HG03565 (cell line): ENCODE measurements around the gene GNAQ.

ENCODE experiments used
- ATAC-seq: cut with Tn5 transposase; IDR thresholded peaks from one replicate; pipeline ENCODE4 v1.9.1; 2021; ENCODE audit warnings: mild to moderate bottlenecking, moderate library complexity; ENCODE audit not compliant: unreplicated experiment

Gene GNAQ

DNA sequence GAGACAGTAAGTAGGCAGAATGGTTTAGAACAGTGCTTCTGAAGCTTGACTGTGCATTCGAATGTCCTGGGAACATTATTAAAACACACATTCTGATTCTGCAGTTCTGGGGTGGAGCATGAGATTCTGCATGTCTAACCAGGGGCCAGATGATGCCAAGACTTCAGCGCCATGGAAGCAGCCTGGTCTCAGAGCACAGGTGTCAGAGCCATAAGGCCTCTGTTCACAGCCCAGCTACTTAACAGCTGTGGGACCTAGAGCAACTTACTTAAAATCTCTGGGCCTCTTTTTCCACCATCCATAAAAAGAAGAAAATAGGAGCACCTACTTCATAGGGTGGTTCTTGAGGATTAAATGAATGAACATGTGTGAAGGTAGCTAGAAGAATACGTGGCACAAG lies 84.0 kb downstream of the GNAQ start:
- ATAC-seq: no peak

DNA sequence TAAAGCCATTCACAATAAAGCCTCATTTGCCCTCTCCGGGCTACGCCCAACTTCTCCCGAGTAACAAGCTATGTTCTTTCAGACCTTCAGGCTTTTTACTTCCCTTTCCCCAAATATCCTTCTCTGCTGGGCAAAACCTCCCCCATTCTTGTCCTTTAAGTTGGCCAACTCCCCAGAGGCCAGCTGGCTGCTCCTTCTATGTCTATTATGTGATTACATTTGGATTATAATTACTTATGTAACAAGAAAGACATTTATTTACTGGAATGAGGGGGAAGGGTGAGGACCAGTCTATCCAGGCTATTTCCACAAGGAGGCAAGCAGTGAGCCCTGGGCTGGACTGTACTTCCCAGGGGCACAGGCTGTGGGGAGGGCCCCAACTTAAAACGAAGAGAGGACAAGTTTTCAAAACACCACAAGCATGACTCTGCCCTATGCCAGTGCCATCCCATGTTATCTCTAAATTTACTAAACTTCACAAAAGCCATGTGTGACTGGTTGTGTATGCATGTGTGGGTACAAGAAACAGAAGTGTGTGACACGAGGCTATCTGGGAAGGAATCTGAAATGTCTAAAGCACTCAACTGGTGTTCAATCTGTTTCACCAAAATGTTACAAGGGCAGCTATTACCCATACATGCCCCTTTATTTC lies 84.5 kb downstream of the GNAQ start:
- ATAC-seq: no peak

GRCh38 chr9:77946296-77946695 lies 85.3 kb downstream of the GNAQ start:
- ATAC-seq: no peak

- ATAC-seq: no peak
Observed at GRCh38 chr9:77945798-77946197, 85.8 kb downstream of the GNAQ start.

DNA sequence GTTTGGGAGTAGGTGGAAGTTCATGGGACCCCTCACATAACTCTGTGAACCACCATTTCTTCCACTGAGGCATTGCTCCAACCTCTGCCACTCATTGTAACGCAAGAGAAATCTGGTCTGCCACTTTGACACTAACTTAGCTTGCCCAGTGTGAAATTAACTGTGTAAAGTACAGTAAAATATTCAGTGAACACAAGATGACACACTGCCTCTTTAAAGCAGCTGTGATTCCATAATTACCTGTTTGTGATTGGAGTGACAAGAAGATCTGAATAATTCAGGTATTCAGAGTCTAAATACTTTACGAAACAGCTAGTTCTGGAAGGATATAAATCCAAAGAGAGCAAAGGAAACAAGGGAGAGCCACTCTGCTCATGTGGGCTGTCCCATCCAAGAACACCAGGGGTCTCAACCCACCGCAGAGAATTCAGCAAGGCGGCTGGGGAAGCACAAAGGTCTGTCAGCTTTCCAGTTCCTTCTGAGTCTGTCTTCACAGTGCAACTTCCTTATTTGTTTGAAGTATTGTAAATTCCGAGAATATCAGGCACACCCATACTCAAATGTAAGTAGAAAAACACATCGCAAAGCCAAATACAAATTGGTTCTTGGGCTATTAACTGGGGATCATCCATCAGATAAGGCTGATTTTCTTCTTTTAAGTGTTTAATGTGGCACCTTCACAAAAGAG lies 86.9 kb downstream of the GNAQ start:
- no peak for ATAC-seq

DNA sequence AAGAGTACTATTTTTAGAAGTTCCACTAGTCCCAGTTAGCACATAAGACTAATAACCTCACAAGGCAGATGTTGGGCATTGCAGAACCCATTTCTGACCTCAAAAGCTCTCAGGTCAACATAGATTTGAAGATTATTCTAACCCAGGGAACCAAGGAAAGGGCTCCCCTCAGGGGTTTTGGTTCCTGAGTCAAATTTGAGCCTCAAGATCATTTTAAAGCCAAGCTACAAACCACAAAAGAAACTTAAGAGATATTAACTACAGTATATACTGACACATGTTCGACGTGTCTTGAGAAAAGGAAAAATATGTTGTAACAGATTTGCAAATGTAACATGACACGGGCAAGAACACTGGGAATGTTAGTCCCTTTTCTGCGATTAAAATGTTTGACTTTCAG lies 88.6 kb downstream of the GNAQ start:
- ATAC-seq: no peak

GRCh38 chr9:77939149-77939668 lies 92.4 kb downstream of the GNAQ start:
- ATAC-seq: no peak

DNA sequence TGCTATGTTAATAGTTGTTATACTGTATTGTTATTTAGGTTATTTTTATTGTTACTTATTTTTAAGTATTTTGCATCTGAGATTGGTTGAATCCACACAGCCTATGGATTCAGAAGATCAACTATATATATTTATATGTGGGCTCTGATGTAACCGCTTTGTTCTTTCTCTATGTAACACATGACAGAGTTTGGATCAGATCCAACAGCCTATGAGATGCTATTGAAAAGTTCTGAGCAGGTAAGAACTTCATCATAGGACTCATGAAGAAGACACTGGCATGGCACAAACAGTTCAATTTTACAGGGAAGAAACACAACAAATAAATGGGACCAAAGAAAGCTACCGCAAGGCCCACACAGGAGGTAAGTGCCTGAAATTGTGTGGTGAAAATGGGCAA lies 93.4 kb downstream of the GNAQ start:
- ATAC-seq: no peak

- no peak for ATAC-seq
Observed at GRCh38 chr9:77935974-77936373, 95.6 kb downstream of the GNAQ start.

DNA sequence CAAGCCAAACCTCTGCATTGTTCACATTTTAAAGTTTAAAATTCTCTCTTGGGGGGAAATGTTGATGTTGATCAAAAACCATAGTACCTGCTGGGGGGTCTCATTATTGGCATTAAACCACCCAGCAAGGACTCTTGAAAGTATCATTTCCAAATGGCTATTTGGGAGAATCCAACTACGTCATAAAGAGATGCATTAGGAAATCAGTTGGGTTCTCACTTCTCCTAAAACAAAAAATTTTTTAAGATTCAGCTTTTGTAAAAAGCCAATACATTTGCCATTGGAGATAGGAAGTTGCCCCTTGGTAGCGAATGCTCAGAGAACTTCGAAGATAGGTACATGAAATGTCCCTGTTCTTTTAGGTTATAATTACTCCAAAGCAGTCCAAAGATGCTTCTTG lies 96.4 kb downstream of the GNAQ start:
- ATAC-seq: no peak

GRCh38 chr9:77933976-77934375 lies 97.6 kb downstream of the GNAQ start:
- ATAC-seq: no peak

DNA sequence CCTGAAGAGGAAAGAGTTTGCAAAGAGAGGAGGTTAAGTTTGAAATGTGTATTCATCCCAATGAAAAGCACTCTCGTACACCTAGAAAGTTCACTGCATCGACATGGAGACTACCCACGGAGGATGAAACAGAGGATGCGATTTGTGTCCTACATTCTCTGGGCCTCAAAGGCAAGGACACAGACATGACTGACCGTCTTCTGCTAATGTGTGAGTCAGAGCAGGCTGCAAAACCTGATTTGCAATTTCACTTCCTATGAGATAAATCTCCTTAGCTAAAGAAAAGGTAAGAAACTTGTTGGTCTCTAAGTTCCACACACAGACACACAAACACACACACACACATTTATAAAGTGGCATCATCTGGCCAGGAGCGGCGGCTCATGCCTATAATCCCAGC lies 98.6 kb downstream of the GNAQ start:
- no peak for ATAC-seq

- ATAC-seq: no peak
Observed at GRCh38 chr9:77929942-77930341, 101.7 kb downstream of the GNAQ start.

DNA sequence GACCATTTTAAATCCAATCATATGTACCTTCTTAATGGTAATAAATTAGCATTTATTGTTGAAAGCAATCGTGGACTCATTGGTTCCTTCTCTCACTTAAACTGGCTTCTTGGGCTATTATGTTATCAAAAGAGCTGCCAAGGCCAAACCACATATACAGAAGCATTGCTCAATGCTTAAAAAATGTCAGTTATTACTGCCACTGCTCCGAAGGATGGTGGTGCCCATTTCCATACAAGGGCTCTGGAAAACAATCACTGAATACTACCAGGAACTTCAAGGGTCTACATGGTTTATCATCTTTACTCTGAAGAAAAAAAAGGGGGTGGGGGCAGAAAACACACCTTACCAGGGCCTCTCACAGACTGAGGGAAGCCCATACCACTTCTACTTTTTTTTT lies 104.3 kb downstream of the GNAQ start:
- ATAC-seq: no peak

DNA sequence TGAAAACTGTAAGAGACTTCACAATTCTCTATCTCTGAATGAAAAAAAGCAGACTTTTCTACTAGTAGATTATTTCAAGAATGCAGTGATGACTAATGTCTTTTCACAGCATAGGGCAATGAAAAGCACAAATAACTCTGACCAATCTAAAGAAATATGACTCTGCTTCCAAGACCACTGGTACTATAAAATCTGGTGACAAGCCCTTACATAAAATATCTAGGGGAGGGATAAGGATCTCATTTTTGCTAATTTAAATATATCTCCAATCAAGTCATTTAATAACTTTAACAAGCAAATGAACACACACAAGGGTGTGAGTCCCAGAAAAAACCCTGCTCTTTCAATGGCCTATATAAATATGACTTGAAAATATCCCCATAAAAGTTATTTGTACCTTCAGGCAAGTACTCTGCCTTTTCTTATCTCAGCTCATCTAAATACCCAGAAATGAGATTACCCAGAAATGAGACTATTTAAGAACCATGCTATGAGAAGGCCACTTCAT lies 105.2 kb downstream of the GNAQ start:
- ATAC-seq: no peak

DNA sequence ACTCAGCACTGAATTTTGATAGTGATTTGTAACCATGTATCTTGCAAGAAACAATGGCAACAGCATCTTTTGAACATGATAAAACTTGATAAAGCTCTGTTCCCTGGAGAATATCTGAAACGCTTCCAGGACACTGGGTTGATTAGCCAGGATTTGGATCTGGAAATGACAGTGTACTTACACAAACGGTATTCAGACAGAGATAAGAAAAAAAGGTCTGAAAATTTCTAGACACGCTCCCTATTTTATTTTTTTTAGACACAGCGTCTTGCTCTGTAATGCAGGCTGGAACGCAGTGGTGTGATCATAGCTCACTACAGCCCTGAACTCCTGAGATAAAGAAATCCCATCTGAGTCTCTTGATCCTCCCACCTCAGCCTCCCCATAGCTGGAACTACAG lies 109.0 kb downstream of the GNAQ start:
- ATAC-seq: no peak

GRCh38 chr9:77917800-77918199 lies 113.8 kb downstream of the GNAQ start:
- no peak for ATAC-seq

DNA sequence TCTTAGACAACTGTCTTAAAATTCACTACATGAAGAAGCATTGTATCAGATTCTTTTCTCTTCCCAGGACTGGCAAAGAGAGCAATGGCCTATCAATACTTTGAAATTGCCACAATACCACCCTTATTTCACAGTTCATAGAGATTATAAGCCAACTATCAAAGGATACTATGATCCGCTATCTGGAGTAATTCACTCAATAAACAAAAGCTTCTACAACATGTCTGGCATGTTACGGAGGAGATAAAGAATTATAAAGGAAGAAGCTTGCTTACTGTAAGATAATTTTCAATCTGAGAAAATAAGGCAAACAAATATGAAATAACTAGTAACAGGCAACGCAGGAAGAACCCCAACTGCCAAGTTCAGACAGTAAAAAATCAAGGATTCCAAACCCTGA lies 114.8 kb downstream of the GNAQ start:
- no peak for ATAC-seq

GRCh38 chr9:77916410-77916819 lies 115.2 kb downstream of the GNAQ start:
- no peak for ATAC-seq

GRCh38 chr9:77915744-77916143 lies 115.9 kb downstream of the GNAQ start:
- ATAC-seq: no peak

DNA sequence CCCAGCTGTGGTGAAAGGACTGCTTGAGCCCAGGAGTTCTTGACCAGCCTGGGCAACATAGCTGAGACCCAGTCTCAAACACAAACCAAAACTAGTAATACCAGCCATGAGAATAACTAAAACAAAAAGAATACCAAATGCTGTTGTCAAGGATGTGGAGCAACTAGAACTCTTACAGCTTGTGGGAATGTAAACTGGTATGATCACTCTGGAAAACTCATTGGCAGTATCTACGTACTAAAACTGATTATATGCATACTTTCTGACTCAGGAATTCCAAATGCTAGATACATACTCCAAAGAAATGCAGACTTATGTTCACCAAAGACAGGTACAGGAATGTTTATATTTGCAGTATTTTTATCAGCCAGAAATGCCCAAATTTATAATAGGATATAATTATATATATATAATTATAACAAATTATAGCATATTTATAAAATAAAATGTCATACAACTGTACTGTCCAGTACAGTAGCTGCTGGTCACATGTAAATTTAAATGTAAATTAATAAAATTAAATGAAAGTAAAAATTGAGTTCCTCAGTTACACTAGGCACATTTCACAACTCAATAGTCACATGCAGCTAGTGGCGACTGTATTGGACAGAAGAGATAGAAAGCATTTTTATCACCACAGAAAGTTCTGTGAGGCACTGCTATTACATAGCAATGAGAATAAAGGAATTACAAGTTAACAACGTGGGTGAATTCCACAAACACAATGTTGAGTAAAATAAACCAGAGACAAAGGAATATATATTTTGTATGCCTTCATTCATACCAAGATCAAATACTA lies 118.5 kb downstream of the GNAQ start:
- no peak for ATAC-seq

GRCh38 chr9:77911928-77912327 lies 119.7 kb downstream of the GNAQ start:
- no peak for ATAC-seq
